Type B pancreatic cell (in vitro differentiated cells): ENCODE results near the gene VAC14. TPM values are rescaled to one million over a fixed set of nuclear protein-coding genes. Genes with fewer than 3 reads are reported as not detected.

Experiments
- DNase-seq: peaks from one replicate; pipeline ENCODE4 v3.0.0; 2021; ENCODE audit warnings: mixed read lengths; ENCODE audit not compliant: unreplicated experiment; ENCODE audit errors: extremely low spot score
- H3K27ac Mint-ChIP-seq: 2 replicates; pipeline ENCODE4 v1.8.0; 2021; ENCODE audit warnings: mild to moderate bottlenecking, mixed read lengths
- H3K27me3 Mint-ChIP-seq: 2 replicates; pipeline ENCODE4 v1.8.0; 2021; ENCODE audit warnings: mixed read lengths
- H3K36me3 Mint-ChIP-seq: 2 replicates; pipeline ENCODE4 v1.8.0; 2021; ENCODE audit warnings: mixed read lengths
- H3K4me1 Mint-ChIP-seq: one replicate; pipeline ENCODE4 v1.8.0; 2021; ENCODE audit warnings: mixed read lengths; ENCODE audit not compliant: unreplicated experiment
- H3K4me3 Mint-ChIP-seq: 2 replicates; pipeline ENCODE4 v1.8.0; 2021; ENCODE audit warnings: mild to moderate bottlenecking, mixed read lengths
- H3K9me3 Mint-ChIP-seq: 2 replicates; pipeline ENCODE4 v1.8.0; 2021; ENCODE audit warnings: mixed read lengths
- CTCF ChIP-seq: fragments of 200-600 bp; sonication (generic); conservative IDR thresholded peaks from 2 replicates; pipeline ENCODE4 v1.5.0; 2021; ENCODE audit warnings: antibody characterized with exemption, mild to moderate bottlenecking
- total RNA-seq: library from RNA; stranded (reverse); gene quantifications from 2 replicates; pipeline ENCODE4 v1.2.1, GENCODE V29; 2021; ENCODE audit warnings: low replicate concordance

The VAC14 gene
- total RNA-seq, 1 donor from 2014 or later: 38.3 TPM

- no peak for TF ChIP-seq CTCF
- DNase-seq: no peak
- Mint-ChIP-seq H3K27ac (peak overlapping the region; percentile 98), H3K4me3 (peak overlapping the region; percentile 58), H3K36me3 (no peaks in the 10 kb centered on the region), H3K27me3 (no peaks in the 10 kb centered on the region), H3K9me3 (no peaks in the 10 kb centered on the region), H3K4me1 (peaks cover 21% of the 10 kb centered on the region)
These were observed 103.9 kb downstream of the VAC14 start for GRCh38 chr16:70696952-70697593.

DNA sequence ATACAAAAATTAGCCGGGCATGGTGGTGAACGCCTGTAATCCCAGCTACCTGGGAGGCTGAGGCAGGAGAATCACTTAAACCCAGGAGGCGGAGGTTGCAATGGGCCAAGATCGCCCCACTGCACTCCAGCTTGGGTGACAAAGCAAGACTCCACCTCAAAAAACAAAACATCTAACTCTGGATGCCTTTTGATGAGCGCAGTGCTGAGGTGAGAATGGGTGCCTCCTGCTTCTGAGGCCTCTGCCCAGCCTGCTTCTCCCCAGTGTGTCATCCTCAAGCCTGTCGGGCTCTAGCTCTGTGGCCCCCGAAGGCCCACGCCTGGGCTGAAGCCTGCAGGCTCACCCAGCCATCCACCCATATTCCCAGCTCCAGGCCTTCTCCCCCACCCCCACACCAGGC, 104.6 kb downstream of the VAC14 start:
- Mint-ChIP-seq H3K9me3 (no peaks in the 10 kb centered on the region), H3K4me3 (no peak overlapping the region), H3K36me3 (no peaks in the 10 kb centered on the region), H3K4me1 (peaks cover 17% of the 10 kb centered on the region), H3K27me3 (no peaks in the 10 kb centered on the region), H3K27ac (peak overlapping the region; percentile 98)
- no peak for TF ChIP-seq CTCF
- DNase-seq: no peak

- Mint-ChIP-seq H3K27ac (peak overlapping the region; percentile 98), H3K27me3 (no peaks in the 10 kb centered on the region), H3K4me1 (peaks cover 23% of the 10 kb centered on the region), H3K36me3 (no peaks in the 10 kb centered on the region), H3K9me3 (no peaks in the 10 kb centered on the region), H3K4me3 (peak overlapping the region; percentile 52)
- DNase-seq: no peak
- no peak for TF ChIP-seq CTCF
These were observed 105.5 kb downstream of the VAC14 start for GRCh38 chr16:70695331-70696070.

DNA sequence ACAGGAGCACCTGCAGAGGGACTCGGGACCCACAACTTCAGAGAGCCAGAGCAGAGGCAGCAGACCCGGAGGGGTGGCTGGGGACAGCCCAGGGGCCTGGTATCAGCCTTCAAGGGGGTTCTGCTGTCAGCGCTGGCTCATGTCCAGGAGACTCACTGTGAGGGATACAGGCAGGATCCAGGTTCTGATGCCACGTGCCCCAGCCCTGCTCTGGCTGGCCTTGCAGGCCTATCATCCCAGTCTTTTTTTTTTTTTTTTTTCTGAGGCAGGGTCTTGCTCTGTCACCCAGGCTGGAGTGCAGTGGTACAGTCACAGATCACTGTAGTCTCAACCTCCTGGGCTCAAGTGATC, 106.1 kb downstream of the VAC14 start:
- Mint-ChIP-seq H3K4me1 (peaks cover 23% of the 10 kb centered on the region), H3K4me3 (no peak overlapping the region), H3K36me3 (no peaks in the 10 kb centered on the region), H3K27me3 (no peaks in the 10 kb centered on the region), H3K9me3 (no peaks in the 10 kb centered on the region), H3K27ac (peak overlapping the region; percentile 76)
- no peak for TF ChIP-seq CTCF
- DNase-seq: no peak

GRCh38 chr16:70694088-70694867, 106.7 kb downstream of the VAC14 start:
- DNase-seq: no peak
- peak overlapping the region; percentile 76 for H3K27ac Mint-ChIP-seq
- H3K27me3 Mint-ChIP-seq: no peaks in the 10 kb centered on the region
- H3K4me3 Mint-ChIP-seq: no peak overlapping the region
- TF ChIP-seq CTCF: no peak
- H3K4me1 Mint-ChIP-seq: peaks cover 23% of the 10 kb centered on the region
- no peaks in the 10 kb centered on the region for H3K9me3 Mint-ChIP-seq
- H3K36me3 Mint-ChIP-seq: no peaks in the 10 kb centered on the region
